ENCODE measurements around the gene GDI2.
"Not testable (repeated sequence)": the region's sequence is repeated elsewhere in the genome, so short reads cannot be mapped to it uniquely, and the experiment has no call there.

Gene GDI2

DNA sequence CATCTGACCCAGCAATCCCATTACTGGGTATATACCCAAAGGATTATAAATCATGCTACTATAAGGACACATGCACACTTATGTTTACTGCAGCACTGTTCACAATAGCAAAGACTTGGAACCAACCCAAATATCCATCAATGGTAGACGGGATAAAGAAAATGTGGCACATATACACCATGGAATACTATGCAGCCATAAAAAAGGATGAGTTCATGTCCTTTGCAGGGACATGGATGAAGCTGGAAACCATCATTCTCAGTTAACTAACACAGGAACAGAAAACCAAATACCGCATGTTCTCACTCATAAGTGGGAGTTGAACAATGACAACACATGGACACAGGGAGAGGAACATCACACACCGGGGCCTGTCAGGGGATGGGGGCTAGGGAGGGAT, 35.5 kb downstream of the GDI2 start:
- DNase-seq = not testable (repeated sequence)

DNA sequence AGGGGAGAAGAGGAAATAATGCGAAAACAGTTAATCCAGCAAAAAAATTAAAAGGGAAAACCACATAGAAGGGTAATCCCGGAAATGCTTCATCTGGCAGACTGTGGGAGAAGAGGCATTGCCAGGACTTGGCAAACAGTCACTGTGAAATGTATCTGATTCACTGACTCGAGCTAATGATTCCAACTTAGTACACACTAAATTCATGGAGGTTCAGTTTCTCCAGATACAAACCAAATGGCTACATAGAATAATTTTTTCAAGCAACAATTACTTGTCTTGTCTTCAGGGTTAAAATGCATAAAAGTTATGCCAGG, 36.4 kb downstream of the GDI2 start:
- DNase-seq = no peak

- no peak for DNase-seq
Measured at GRCh38 chr10:5776136-5776880, 36.9 kb downstream of the GDI2 start.

DNA sequence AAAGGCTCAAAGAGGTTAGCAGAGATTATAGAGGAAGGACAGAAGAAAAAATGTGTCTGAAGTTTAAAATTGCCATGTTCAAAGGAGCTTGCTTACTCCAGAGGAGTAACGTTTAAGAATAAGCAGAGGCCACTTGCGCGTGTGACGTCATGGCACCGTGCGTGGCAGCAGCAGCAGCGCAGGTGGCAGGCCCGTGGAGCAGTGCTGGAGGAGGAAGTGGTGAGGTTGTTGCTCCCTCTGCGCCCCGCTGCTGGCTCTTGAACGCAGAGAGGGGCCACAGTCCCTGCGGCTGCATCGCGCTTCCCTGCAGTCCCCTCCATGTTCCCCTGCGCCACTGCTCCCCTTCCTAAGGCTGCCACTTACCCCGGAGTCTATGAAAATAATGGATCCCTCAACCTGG, 37.5 kb downstream of the GDI2 start:
- no peak for DNase-seq

DNA sequence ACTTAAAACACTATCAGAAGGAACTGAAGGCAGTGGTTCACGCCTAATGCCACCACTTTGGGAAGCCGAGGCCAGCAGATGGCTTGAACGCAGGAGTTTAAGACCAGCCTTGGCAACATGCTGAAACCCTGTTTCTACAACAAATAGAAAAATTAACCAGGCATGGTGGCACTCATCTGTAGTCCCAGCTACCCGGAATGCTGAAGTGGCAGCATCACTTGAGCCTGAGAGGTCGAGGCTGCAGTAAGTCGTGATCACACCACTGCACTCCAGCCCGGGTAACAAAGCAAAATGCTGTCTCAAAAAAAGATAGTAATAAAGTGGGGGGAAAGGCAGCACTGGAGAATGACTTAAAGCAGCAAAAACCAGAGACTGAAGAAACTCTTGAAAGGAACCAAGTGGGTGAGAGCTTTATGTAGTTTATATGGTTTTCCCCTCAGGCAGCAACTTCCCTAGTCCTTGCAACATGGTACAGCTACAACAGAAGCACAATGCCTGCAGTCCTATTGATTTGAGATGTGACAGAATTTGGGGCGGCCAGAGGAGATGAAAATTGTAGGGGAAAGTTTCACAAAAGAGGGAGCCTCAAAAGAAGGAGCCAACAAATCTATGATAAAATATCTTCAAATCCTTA, 38.1 kb downstream of the GDI2 start:
- no peak for DNase-seq

DNA sequence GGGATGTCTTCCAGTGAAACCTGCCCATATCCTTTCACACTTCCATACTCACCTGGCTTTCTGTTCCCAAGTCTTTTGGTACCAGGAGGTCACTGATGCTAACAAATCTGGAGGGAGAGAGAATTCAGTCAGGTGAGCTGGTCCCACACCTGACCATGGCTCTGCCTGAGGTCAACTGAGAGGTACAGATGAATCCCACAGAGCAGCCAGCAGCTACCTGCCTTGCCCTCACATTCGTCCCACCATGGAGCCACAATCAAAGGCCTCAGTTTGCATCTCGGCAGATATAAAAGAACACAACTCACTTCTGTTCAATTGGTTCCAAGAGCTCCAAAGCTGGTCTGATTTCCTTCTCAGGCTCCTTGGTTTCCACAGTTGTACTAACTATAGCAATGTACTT, 47.0 kb downstream of the GDI2 start:
- DNase-seq = no peak

- DNase-seq = no peak
Measured at GRCh38 chr10:5765617-5766016, 47.6 kb downstream of the GDI2 start.

- DNase-seq = no peak
Measured at GRCh38 chr10:5764422-5765297, 48.6 kb downstream of the GDI2 start.

GRCh38 chr10:5762531-5762930, 50.7 kb downstream of the GDI2 start:
- DNase-seq = no peak

GRCh38 chr10:5761220-5761619, 52.0 kb downstream of the GDI2 start:
- no peak for DNase-seq

DNA sequence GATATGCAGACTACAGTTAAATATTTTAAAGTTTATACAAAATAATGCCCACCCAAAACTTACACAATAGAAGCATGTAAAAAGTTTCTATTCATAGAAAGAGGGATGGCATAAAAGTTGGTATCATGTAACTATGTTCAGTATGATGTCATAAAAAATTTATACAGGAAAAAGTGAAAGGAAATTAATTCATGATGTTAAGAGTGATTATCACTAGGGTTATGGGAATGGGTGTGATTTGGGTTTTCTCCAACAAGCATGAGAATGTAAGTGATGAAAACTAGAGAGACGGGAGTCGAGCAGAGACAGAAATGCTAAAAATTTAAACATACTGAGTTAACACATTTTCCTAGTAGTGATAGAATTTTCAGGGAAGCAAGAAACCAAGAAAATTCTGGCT, 52.7 kb downstream of the GDI2 start:
- no peak for DNase-seq

- DNase-seq = no peak
Measured at GRCh38 chr10:5758927-5759326, 54.3 kb downstream of the GDI2 start.

DNA sequence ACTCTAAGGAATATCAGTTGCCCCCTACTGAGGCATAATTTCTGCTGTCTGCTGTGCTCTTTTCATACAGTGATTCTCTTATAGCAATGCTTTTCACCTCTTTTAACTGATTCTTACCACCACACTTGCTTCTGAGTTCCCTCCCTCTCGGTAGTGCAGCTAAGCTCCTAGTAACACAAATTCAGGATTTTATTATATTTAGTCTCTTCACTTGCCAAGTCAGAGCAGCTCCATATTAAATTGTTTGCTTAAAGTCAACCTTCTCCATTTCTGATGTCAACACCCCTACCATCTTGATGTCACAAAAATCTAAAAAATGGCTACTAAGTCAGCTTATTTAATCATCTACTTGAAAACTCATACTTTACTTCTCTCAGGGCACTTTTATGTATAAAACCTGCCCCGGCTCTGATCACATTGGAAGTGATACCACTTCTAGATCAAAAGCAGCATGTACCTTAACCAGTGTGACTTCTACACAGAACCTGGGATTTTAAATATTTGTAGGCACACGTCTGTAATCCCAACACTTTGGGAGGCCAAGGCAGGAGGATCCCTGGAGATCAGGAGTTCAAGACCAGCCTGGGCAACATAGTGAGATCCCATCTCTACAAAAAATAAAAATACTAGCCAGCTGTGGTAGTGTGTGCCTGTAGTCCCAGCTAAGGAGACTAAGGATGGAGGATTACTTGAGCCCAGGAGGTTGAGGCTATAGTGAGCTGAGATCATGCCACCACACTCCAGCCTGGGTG, 55.3 kb downstream of the GDI2 start:
- DNase-seq = no peak

DNA sequence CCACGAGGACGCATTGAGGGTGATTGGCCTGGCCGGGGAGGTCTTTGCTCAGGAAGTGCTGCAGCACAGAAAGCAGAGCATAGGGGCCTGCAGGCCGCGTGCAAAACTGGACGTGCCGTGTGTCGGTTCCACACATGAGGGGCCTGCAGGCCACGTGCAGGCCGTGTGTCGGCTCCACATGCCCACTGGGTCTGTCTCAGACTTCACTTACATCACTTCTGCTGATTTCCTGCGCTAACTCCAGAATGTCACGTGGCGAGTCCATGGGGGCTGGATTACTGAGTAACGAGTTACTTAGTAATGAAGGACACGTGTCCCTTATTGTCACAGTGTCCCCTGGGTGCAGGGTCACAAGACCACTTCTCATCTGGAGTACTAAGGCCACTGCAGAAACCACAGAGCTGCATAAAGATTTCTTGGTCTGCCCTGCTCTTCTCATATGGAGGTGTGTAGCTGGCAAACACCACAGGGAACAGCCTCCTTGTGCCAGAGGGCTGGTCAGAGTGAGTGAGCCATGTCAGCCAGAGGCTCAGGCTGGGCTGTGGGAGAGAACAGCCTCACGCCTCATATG, 60.8 kb downstream of the GDI2 start:
- no peak for DNase-seq

DNA sequence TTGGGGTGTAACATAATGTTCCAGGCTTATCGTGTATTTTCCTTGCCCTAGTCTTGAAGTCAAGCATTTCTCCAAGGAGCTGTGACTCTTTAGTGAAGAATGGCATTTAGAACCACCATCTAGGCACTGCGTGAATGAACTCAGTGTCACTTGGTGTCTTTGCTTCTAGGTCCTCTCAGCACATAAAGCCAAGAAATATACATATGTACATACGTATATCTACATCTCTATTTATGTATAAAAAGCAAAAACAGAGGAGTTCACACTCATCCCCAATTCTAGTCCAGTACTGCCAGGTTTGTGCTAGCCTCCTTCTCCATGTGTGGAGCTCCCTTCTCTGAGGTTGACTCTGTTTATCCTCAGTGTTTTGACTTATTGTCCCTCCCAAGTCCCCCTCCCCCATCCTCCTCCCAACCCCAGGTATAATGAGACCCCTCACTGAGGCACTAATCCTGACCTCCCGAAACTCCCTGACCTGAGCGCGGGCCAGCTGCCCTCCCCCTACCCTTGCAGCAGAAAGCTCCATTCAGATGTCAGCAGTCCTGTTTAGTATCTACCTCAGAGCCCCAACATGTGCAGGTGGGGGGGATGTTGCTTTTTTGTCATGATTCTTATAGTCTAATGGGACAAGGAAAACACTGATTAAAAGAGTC, 61.5 kb downstream of the GDI2 start:
- DNase-seq = no peak

DNA sequence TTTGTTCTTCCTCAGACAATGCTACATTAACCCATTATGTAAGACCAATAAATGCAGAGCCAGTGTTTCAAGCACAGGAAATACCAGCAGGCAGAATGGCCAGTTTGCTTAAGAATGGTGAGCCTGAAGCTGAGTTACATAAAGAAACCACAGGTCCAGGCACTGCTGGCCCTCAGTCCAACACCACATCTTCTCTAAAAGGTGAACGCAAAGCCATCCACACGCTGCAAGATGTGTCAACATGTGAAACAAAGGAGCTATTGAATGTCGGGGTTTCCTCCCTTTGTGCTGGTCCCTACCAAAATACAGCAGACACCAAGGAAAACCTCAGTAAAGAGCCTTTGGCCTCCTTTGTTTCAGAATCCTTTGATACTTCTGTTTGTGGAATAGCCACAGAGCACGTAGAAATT, 64.8 kb downstream of the GDI2 start:
- no peak for DNase-seq

- no peak for DNase-seq
Measured at GRCh38 chr10:5746197-5746596, 67.0 kb downstream of the GDI2 start.

DNA sequence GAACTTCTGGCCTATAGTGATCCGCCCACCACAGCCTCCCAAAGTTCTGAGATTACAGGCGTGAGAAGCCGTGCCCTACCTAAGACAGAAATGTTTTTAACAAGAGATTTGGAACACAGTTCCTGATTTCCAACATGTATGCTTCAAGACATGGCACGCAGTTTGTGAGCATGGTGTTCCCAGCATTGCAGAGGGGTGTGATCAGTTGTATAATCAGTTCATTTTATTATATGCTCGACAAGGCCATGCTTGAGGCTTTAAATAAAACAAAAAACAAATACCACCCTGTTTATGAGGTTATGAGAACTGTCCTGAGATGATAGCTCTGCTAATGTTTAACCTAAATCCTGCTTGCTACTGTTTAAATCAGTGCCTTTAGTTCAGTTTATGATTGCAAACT, 68.4 kb downstream of the GDI2 start:
- DNase-seq = no peak

DNA sequence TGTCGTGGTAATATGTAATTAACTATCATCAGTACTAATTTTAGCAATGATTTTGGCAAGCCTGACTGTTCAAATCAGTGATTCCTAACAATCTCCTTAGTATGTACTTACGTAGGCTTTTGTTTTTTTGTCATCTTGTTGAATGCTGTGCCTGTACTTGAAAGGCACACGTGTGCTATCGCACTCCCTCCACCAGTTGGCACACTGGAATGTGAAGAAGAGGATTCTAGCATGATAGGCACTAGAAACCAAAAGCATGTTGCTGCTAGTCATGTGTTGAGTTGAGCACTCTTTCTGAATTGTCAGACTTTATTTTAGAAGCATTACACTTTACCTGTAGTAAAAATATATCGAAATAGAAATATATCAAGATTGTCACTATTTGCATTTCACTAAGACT, 69.5 kb downstream of the GDI2 start:
- DNase-seq = no peak

DNA sequence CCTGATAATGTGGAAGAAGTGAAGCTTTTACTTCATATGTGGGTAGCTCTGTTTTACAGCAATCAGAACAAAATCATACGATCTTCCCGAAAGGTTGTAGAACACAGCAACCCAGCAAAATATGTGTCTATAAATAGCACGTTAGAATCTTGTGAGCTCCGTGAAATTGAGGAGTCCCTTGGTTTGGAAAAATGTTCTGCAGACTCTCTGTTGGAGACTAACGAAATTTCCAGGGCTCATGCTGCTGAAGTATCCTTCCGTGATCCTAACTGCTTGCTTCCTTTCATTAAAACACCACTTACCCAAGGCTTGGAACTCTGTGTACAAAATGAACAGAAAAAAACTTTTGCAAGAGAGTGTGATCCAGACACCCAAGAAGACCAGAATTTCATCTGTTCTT, 71.1 kb downstream of the GDI2 start:
- DNase-seq = no peak

DNA sequence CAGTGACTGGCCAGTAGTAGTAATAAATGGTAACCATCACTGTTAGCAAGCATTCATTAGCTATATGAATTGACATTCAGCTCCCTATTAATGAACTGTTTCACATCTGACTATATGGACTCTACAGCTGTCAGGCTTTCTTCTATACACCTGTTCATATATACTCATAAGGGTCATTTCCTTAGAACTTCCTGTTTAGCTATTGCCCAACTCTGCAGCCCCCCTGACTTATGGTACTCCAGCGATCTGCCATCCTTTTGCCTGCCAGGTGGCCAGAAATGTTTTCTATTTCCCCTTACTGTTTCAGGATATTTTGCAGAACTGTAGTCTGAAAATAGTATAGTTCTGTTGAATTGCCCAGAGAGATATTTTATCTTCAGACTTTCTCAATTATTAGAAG, 72.0 kb downstream of the GDI2 start:
- DNase-seq = no peak

DNA sequence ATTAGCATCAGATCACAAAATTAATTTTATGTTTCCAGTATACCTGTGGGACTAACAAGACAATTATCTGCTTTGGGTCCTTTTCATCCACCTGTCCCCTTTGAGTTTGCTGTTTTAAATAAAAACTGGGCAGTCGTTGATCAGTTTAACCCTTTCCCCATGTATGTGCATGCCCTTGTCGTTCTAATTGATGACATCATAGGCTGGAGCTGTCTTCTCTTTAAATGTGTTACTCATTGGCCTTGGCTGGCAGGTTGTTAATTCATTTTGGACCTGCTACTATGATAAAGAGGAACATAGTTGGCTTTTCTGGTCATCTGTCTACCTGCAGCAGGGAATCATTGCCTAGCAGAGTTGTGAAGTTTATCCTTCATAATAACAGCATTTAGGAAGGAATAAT, 74.8 kb downstream of the GDI2 start:
- DNase-seq = no peak

- no peak for DNase-seq
Measured at GRCh38 chr10:5737352-5737751, 75.9 kb downstream of the GDI2 start.

All from NCI-H1694 (cell line).